ENCODE results near the gene METTL27. TPM values are rescaled to one million over a fixed set of nuclear protein-coding genes. Genes with fewer than 3 reads are reported as not detected.

Gene METTL27
- total and polyA plus RNA-seq, 2 donors (not counting 1 experiment from before 2014, with no cell fraction given), result 2.1 to 15.7 TPM

DNA sequence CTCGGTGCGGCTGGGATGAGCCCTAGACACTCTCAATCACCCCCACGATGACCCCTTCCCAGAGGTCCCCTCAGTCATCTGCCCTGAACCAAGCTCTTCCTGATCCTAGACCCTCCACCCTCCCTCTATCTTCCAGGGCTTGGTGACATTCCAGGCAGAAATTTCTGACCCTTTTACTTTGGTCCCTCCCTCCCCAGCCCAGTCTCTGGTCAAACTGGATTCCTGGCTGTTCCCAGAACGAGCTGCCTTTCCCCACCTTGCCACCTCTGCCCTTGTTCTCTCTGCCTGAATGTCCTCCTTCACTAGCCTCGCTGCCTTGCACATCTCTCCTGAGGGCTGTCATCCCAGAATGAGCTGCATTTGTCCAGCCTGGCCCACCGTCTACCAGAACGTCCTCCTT, 12.8 kb downstream of the METTL27 start:
- Histone ChIP-seq H4K20me1 (ENCODE audit: control insufficient read depth, extremely low read depth, insufficient read depth, low read length) (no peaks in the 10 kb centered on the region), H3K9me3 (ENCODE audit: control insufficient read depth, insufficient read depth, low read depth, low read length) (no peaks in the 10 kb centered on the region), H2AFZ (ENCODE audit: low read length) (no peak overlapping the region), H3K36me3 (ENCODE audit: control insufficient read depth, insufficient read depth, low read length) (no peaks in the 10 kb centered on the region), H3K79me2 (ENCODE audit: control insufficient read depth, insufficient read depth, low read length) (no peaks in the 10 kb centered on the region), H3K27me3 (ENCODE audit: control insufficient read depth, insufficient read depth, low read length) (no peaks in the 10 kb centered on the region), H3K4me3 (replicated peaks in 1 of 4; ENCODE audit: control extremely low read depth in 1 of 4, insufficient read depth in 1 of 4, low read depth in 3 of 4, low read length in 4 of 4) (no peak overlapping the region), H3K4me2 (ENCODE audit: extremely low read depth, insufficient read depth, low read length) (no peak overlapping the region), H3K9ac (ENCODE audit: insufficient read depth, low read length) (no peak overlapping the region), H3K4me1 (ENCODE audit: control insufficient read depth, extremely low read depth, insufficient read depth, low read length) (peaks cover 13% of the 10 kb centered on the region), H3K27ac (ENCODE audit: insufficient read depth, low read length) (no peak overlapping the region)
- TF ChIP-seq, protein P1, sequence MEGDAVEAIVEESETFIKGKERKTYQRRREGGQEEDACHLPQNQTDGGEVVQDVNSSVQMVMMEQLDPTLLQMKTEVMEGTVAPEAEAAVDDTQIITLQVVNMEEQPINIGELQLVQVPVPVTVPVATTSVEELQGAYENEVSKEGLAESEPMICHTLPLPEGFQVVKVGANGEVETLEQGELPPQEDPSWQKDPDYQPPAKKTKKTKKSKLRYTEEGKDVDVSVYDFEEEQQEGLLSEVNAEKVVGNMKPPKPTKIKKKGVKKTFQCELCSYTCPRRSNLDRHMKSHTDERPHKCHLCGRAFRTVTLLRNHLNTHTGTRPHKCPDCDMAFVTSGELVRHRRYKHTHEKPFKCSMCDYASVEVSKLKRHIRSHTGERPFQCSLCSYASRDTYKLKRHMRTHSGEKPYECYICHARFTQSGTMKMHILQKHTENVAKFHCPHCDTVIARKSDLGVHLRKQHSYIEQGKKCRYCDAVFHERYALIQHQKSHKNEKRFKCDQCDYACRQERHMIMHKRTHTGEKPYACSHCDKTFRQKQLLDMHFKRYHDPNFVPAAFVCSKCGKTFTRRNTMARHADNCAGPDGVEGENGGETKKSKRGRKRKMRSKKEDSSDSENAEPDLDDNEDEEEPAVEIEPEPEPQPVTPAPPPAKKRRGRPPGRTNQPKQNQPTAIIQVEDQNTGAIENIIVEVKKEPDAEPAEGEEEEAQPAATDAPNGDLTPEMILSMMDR (conservative IDR thresholded peaks at IDR 0.05 in 1 of 2, IDR thresholded peaks at IDR 0.05 in 1 of 2; ENCODE audit: low read depth in 1 of 2, low read length in 2 of 2), result no peak
- no peak for TF ChIP-seq EZH2 (IDR thresholded peaks at IDR 0.05; ENCODE audit: low read length, missing control alignments)
- DNase-seq (ENCODE audit: low read depth in 2 of 2), result no peak

DNA sequence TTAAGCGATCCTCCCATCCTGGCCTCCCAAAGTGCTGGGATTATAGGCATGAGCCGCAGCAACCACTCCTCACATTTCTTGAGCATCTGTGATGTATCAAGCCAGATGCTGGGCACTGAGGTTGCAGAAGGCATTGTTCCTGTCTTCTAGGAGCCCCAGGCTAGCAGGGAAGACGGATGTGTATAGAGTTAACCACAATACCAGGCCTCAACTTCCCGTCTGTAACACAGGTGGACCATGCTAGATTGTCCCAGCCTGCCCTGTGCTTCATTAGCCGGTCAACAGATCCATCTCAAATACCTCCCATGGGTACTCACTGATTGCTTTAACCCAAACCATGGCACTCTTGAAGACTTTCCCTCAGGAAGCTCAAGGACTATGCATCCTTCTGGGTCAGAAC, 13.3 kb downstream of the METTL27 start:
- DNase-seq (ENCODE audit: low read depth in 2 of 2), result no peak
- no peaks in the 10 kb centered on the region for H3K36me3 ChIP-seq (ENCODE audit: control insufficient read depth, insufficient read depth, low read length)
- H3K4me3 ChIP-seq (replicated peaks in 1 of 4; ENCODE audit: control extremely low read depth in 1 of 4, insufficient read depth in 1 of 4, low read depth in 3 of 4, low read length in 4 of 4), result no peak overlapping the region
- H4K20me1 ChIP-seq (ENCODE audit: control insufficient read depth, extremely low read depth, insufficient read depth, low read length), result no peaks in the 10 kb centered on the region
- H3K27ac ChIP-seq (ENCODE audit: insufficient read depth, low read length), result no peak overlapping the region
- H3K9ac ChIP-seq (ENCODE audit: insufficient read depth, low read length), result no peak overlapping the region
- H3K9me3 ChIP-seq (ENCODE audit: control insufficient read depth, insufficient read depth, low read depth, low read length), result no peaks in the 10 kb centered on the region
- H3K79me2 ChIP-seq (ENCODE audit: control insufficient read depth, insufficient read depth, low read length), result no peaks in the 10 kb centered on the region
- no peak overlapping the region for H2AFZ ChIP-seq (ENCODE audit: low read length)
- H3K4me1 ChIP-seq (ENCODE audit: control insufficient read depth, extremely low read depth, insufficient read depth, low read length), result peaks cover 13% of the 10 kb centered on the region
- no peak for TF ChIP-seq EZH2 (IDR thresholded peaks at IDR 0.05; ENCODE audit: low read length, missing control alignments)
- TF ChIP-seq, protein P1 (conservative IDR thresholded peaks at IDR 0.05 in 1 of 2, IDR thresholded peaks at IDR 0.05 in 1 of 2; ENCODE audit: low read depth in 1 of 2, low read length in 2 of 2), result no peak
- no peaks in the 10 kb centered on the region for H3K27me3 ChIP-seq (ENCODE audit: control insufficient read depth, insufficient read depth, low read length)
- H3K4me2 ChIP-seq (ENCODE audit: extremely low read depth, insufficient read depth, low read length), result no peak overlapping the region

DNA sequence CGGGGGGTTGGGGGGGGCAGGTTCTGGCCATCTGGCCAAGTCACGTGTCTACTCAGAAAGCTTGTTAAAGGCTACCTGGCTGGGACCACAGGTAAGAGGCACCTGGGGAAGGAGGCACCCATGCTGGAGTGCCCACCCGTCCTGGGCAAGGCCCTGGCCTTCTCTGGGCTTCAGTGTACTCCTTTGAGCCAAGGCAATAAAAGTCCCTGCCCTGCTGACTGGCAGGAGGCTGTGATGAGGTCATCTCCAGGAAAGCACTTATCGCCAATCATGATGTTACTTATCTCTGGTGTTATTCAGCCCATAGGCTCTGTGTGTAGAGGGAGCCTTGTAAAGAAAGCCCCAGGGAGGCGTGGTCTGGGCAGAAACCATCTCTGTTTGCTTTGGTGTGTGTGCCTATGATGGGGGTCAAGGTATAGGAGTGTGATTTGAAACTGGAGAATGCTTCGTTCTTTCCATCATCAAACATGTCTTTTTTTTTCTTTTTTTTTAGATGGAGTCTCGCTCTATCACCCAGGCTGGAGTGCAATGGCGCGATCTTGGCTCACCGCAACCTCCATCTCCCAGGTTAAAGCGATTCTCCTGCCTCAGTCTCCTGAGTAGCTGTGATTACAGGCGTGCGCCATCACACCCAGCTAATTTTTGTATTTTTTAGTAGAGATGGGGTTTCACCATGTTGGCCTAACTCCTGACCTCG, 14.1 kb downstream of the METTL27 start:
- Histone ChIP-seq H3K27ac (ENCODE audit: insufficient read depth, low read length) (no peak overlapping the region), H3K4me2 (ENCODE audit: extremely low read depth, insufficient read depth, low read length) (no peak overlapping the region), H3K27me3 (ENCODE audit: control insufficient read depth, insufficient read depth, low read length) (no peaks in the 10 kb centered on the region), H3K4me3 (replicated peaks in 1 of 4; ENCODE audit: control extremely low read depth in 1 of 4, insufficient read depth in 1 of 4, low read depth in 3 of 4, low read length in 4 of 4) (no peak overlapping the region), H3K4me1 (ENCODE audit: control insufficient read depth, extremely low read depth, insufficient read depth, low read length) (peaks cover 15% of the 10 kb centered on the region), H2AFZ (ENCODE audit: low read length) (no peak overlapping the region), H3K36me3 (ENCODE audit: control insufficient read depth, insufficient read depth, low read length) (no peaks in the 10 kb centered on the region), H3K9ac (ENCODE audit: insufficient read depth, low read length) (no peak overlapping the region), H3K79me2 (ENCODE audit: control insufficient read depth, insufficient read depth, low read length) (no peaks in the 10 kb centered on the region), H4K20me1 (ENCODE audit: control insufficient read depth, extremely low read depth, insufficient read depth, low read length) (no peaks in the 10 kb centered on the region), H3K9me3 (ENCODE audit: control insufficient read depth, insufficient read depth, low read depth, low read length) (no peaks in the 10 kb centered on the region)
- TF ChIP-seq, protein P1 (conservative IDR thresholded peaks at IDR 0.05 in 1 of 2, IDR thresholded peaks at IDR 0.05 in 1 of 2; ENCODE audit: low read depth in 1 of 2, low read length in 2 of 2), result no peak
- no peak for TF ChIP-seq EZH2 (IDR thresholded peaks at IDR 0.05; ENCODE audit: low read length, missing control alignments)
- peak; percentile 36 to 63 for DNase-seq (ENCODE audit: low read depth in 2 of 2)
